Measurements from ENCODE around the gene MXRA8.

The MXRA8 gene

GRCh38 chr1:1342061-1342562 is 16.2 kb downstream of the MXRA8 start:
- Histone ChIP-seq H3K4me2 (peak overlapping the region in 10 of 11 experiments; percentile 60 to 100 (median 100); a peak in 19 of 22 replicates), H3K9me3 (replicated peaks in 1 of 11) (no peaks in the 10 kb centered on the region), H3K4me3 (no peak overlapping the region), H3K4me1 (peaks cover 41 to 53% (median 52%) of the 10 kb centered on the region in 10 experiments), H3K9ac (peak overlapping the region in 9 of 11 experiments; percentile 23 to 57 (median 48); a peak in 12 of 22 replicates), H3K27ac (peak overlapping the region in 6 of 11 experiments; percentile 13 to 47 (median 36); a peak in 6 of 22 replicates), H3K36me3 (peaks cover under 1 to 46% (median 33%) of the 10 kb centered on the region in 11 experiments; a peak in 20 of 22 replicates), H4K20me1 (peaks cover 55 to 86% (median 68%) of the 10 kb centered on the region in 11 experiments; a peak in 21 of 22 replicates), H3K27me3 (no peaks in the 10 kb centered on the region)
- no peak for TF ChIP-seq Cebpa-rat (IDR thresholded peaks at IDR 0.05)

DNA sequence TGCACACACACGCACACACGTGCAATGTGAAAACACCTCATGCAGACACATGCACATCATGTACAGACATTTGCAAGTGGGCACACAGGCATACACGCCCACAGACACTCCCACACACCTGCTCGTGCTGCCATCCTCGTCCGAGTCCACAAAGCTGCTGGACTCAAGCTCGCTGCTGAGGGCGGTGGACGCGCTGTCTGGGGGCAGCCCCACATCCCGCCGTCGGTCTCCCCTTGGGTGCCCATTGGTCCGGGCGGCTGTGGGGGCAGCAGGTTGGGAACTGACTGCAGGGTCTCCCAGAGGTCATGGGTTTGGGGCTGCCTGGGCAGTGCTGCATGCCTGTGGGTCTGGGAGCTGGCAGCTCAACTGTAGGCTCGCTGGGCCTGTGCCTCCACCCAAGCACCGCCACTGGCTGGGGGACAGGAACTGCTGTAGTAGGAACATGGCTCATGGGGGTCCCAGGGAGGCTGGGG is 16.8 kb downstream of the MXRA8 start:
- peaks cover 50 to 86% (median 63%) of the 10 kb centered on the region in 11 experiments; a peak in 21 of 22 replicates for H4K20me1 ChIP-seq
- TF ChIP-seq Cebpa-rat (IDR thresholded peaks at IDR 0.05): no peak
- H3K9ac ChIP-seq: no peak overlapping the region
- no peak overlapping the region for H3K4me3 ChIP-seq
- H3K9me3 ChIP-seq (replicated peaks in 1 of 11): no peaks in the 10 kb centered on the region
- H3K4me2 ChIP-seq: 0 out of 22 replicates have a peak overlapping the region, but pooled peaks of 1 of the 11 experiments have one; percentile 96
- H3K4me1 ChIP-seq: peaks cover 36 to 48% (median 46%) of the 10 kb centered on the region in 10 experiments
- H3K36me3 ChIP-seq: peaks cover 6 to 52% (median 34%) of the 10 kb centered on the region in 11 experiments; a peak in 20 of 22 replicates
- H3K27ac ChIP-seq: no peak overlapping the region
- no peaks in the 10 kb centered on the region for H3K27me3 ChIP-seq

DNA sequence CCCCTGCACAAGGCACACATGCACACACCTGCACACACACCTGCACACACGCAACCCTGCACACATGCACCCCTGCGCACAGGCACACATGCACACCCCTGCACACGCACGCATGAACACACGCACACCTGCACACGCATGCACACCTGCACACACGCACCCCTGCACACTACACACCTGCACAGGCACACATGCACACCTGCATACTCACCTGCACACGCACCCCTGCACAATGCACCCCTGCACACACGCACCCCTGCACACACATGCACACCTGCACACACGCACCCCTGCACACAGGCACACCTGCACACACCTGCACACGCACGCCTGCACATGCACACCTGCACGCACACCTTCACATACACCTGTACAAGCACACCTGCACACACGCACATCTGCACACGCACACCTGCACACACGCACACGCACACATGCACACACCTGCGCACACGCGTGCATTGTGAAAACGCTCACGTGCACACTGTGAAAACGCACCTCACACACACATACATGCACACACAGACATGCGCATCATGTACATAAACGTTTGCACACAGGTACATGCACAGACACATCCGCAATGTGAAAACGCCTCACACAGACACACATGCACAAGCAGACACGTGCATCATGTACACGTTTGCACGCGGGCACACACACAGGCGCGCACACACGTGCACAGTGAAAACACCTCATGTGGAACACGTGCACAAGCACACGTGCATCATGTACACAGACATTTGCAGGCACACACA is 17.4 kb downstream of the MXRA8 start:
- Histone ChIP-seq H3K4me3 (no peak overlapping the region), H3K27me3 (no peaks in the 10 kb centered on the region), H3K4me1 (peaks cover 29 to 41% (median 40%) of the 10 kb centered on the region in 10 experiments), H3K27ac (no peak overlapping the region), H4K20me1 (peaks cover 44 to 86% (median 57%) of the 10 kb centered on the region in 11 experiments; a peak in 21 of 22 replicates), H3K9me3 (replicated peaks in 1 of 11) (no peaks in the 10 kb centered on the region), H3K9ac (no peak overlapping the region), H3K4me2 (no peak overlapping the region), H3K36me3 (peaks cover 6 to 58% (median 39%) of the 10 kb centered on the region in 11 experiments; a peak in 20 of 22 replicates)
- no peak for TF ChIP-seq Cebpa-rat (IDR thresholded peaks at IDR 0.05)

- Histone ChIP-seq H3K4me3 (no peak overlapping the region), H4K20me1 (peaks cover 40 to 86% (median 56%) of the 10 kb centered on the region in 11 experiments; a peak in 21 of 22 replicates), H3K27ac (no peak overlapping the region), H3K9ac (no peak overlapping the region), H3K27me3 (no peaks in the 10 kb centered on the region), H3K9me3 (replicated peaks in 1 of 11) (no peaks in the 10 kb centered on the region), H3K36me3 (peaks cover 6 to 66% (median 45%) of the 10 kb centered on the region in 11 experiments; a peak in 20 of 22 replicates), H3K4me2 (no peak overlapping the region), H3K4me1 (peaks cover 22 to 34% (median 32%) of the 10 kb centered on the region in 10 experiments)
- TF ChIP-seq Cebpa-rat (IDR thresholded peaks at IDR 0.05): no peak
Observed at GRCh38 chr1:1340185-1340584, 18.2 kb downstream of the MXRA8 start.

GRCh38 chr1:1338278-1338677 is 20.1 kb downstream of the MXRA8 start:
- Histone ChIP-seq H3K4me1 (peaks cover 12 to 15% (median 13%) of the 10 kb centered on the region in 10 experiments; a peak in 19 of 20 replicates), H3K27me3 (no peaks in the 10 kb centered on the region), H3K9me3 (replicated peaks in 1 of 11) (no peaks in the 10 kb centered on the region), H3K4me3 (no peak overlapping the region), H3K4me2 (no peak overlapping the region), H3K9ac (no peak overlapping the region), H3K27ac (no peak overlapping the region), H4K20me1 (peaks cover 21 to 86% (median 45%) of the 10 kb centered on the region in 11 experiments; a peak in 21 of 22 replicates), H3K36me3 (peaks cover 6 to 67% (median 48%) of the 10 kb centered on the region in 11 experiments; a peak in 20 of 22 replicates)
- no peak for TF ChIP-seq Cebpa-rat (IDR thresholded peaks at IDR 0.05)

- Histone ChIP-seq H3K9me3 (replicated peaks in 1 of 11) (no peaks in the 10 kb centered on the region), H3K27ac (no peak overlapping the region), H3K27me3 (no peaks in the 10 kb centered on the region), H3K9ac (no peak overlapping the region), H3K4me1 (peaks cover 7 to 9% (median 8%) of the 10 kb centered on the region in 10 experiments; a peak in 19 of 20 replicates), H3K4me3 (no peak overlapping the region), H4K20me1 (peaks cover 16 to 86% (median 40%) of the 10 kb centered on the region in 11 experiments; a peak in 20 of 22 replicates), H3K4me2 (no peak overlapping the region), H3K36me3 (peaks cover 6 to 67% (median 48%) of the 10 kb centered on the region in 11 experiments; a peak in 20 of 22 replicates)
- no peak for TF ChIP-seq Cebpa-rat (IDR thresholded peaks at IDR 0.05)
Observed at GRCh38 chr1:1337793-1338147, 20.6 kb downstream of the MXRA8 start.

DNA sequence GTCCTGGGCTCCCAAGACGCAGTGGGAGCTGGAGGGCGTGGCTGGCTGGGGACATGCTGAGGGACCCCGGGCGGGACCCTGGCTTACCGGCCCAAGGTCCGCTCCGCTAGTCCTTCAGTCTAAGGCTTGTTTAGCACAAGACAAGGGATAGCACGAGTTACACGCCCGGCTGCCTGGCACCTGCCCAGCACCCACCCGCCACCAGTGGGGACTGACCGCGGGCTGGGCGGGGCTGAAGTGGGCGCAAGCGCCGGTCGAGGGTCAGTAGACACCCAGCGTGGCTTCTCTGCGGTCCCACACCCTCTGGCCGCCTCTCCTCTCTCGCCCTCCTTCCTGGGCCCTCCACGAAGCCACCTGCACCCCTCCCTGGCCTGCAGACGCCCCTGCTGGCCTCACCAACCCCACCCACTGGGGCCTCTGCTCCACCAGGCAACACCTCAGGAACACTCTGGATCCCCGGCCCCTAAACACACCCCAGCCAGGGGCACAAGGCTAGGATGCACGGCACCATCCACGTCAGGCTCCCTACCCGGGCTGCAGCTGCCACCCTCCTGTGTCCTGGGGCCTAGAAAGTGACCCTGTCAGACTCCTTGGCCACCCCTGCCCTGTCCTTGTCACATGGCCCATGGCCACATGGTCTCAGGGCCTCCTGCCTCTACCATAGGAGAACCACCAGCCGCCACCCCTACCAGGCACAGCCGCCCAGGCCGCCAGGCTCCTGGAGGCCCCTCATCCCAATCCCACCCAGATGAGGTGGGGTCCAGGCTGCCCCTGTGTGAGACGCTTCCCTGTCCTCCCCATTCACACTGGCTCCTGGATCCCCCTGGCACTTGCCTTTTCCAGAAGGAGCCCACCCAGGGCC is 21.2 kb downstream of the MXRA8 start:
- H3K9ac ChIP-seq: no peak overlapping the region
- H3K4me1 ChIP-seq: peaks cover under 1 to 3% (median 2%) of the 10 kb centered on the region in 10 experiments; a peak in 17 of 20 replicates
- H4K20me1 ChIP-seq: peaks cover 11 to 86% (median 34%) of the 10 kb centered on the region in 11 experiments; a peak in 20 of 22 replicates
- TF ChIP-seq Cebpa-rat (IDR thresholded peaks at IDR 0.05): no peak
- no peak overlapping the region for H3K4me2 ChIP-seq
- peaks cover 6 to 67% (median 48%) of the 10 kb centered on the region in 11 experiments; a peak in 20 of 22 replicates for H3K36me3 ChIP-seq
- no peak overlapping the region for H3K27ac ChIP-seq
- H3K27me3 ChIP-seq: no peaks in the 10 kb centered on the region
- H3K4me3 ChIP-seq: no peak overlapping the region
- H3K9me3 ChIP-seq (replicated peaks in 1 of 11): no peaks in the 10 kb centered on the region

DNA sequence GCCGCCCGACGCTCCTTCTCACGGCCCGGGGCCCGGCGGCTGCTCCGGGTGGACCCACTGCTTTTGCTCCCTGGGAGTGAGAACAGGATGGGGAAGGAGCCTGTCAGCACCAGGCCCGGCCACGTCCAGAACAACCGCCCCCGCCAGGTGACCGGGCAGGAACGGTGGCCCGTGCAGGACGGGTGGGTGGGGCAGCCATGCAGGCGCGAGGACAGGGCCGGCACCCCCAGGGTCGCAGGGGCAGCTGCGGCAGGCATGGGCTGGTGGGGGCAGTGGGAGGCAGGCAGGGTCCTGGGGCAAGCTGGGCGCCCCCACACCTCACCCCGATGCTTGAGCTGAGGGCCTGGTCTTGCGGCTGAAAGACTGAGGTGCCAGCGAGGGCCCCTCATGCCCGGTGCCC is 21.9 kb downstream of the MXRA8 start:
- Histone ChIP-seq H4K20me1 (peaks cover 5 to 84% (median 27%) of the 10 kb centered on the region in 11 experiments; a peak in 17 of 22 replicates), H3K4me1 (no peaks in the 10 kb centered on the region), H3K9me3 (replicated peaks in 1 of 11) (no peaks in the 10 kb centered on the region), H3K4me3 (no peak overlapping the region), H3K4me2 (no peak overlapping the region), H3K27me3 (no peaks in the 10 kb centered on the region), H3K27ac (no peak overlapping the region), H3K36me3 (peaks cover 6 to 61% (median 43%) of the 10 kb centered on the region in 11 experiments; a peak in 20 of 22 replicates), H3K9ac (no peak overlapping the region)
- TF ChIP-seq Cebpa-rat (IDR thresholded peaks at IDR 0.05): no peak
